DND-41 (cell line): ENCODE measurements around the gene RPP25L.

ENCODE experiments used
- EZH2 ChIP-seq: IDR thresholded peaks from 3 replicates; pipeline ENCODE4 v1.6.1; 2012; ENCODE audit warnings: borderline replicate concordance, low read depth, mild to moderate bottlenecking, moderate library complexity, low read length, inconsistent platforms; ENCODE audit not compliant: severe bottlenecking
- TF ChIP-seq, protein P1 (sequence below): IDR thresholded peaks from 2 replicates; pipeline ENCODE4 v1.5.1; 2012; ENCODE audit warnings: borderline replicate concordance, low read length, moderate library complexity, mild to moderate bottlenecking; ENCODE audit not compliant: poor library complexity, severe bottlenecking; ENCODE audit errors: extremely low read depth

DNA sequence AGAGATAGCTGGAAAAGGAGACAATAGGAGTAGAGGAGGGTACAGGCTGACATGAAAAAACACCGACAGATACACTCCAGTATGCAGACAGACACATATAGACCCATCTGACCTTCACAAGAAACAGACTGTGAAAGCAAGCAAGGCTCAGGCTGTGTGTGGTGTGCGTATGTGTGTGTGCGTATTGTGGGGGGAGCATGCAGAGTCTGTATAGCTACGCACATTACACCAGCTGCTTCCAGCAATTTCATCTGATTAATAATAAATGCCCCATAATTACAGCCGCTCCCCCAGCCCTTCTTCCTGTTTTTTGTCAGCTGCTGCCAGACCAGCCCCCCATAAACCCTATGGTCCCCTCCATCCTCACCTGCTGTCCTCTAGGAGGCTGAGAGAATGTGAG lies 29.1 kb downstream of the RPP25L start:
- TF ChIP-seq, protein P1, sequence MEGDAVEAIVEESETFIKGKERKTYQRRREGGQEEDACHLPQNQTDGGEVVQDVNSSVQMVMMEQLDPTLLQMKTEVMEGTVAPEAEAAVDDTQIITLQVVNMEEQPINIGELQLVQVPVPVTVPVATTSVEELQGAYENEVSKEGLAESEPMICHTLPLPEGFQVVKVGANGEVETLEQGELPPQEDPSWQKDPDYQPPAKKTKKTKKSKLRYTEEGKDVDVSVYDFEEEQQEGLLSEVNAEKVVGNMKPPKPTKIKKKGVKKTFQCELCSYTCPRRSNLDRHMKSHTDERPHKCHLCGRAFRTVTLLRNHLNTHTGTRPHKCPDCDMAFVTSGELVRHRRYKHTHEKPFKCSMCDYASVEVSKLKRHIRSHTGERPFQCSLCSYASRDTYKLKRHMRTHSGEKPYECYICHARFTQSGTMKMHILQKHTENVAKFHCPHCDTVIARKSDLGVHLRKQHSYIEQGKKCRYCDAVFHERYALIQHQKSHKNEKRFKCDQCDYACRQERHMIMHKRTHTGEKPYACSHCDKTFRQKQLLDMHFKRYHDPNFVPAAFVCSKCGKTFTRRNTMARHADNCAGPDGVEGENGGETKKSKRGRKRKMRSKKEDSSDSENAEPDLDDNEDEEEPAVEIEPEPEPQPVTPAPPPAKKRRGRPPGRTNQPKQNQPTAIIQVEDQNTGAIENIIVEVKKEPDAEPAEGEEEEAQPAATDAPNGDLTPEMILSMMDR: no peak
- TF ChIP-seq EZH2: no peak
